ENCODE measurements around the gene SLC2A2. TPM values are rescaled to one million over a fixed set of nuclear protein-coding genes. Genes with fewer than 3 reads are reported as not detected.

The SLC2A2 gene
- total and polyA plus RNA-seq, 2 donors = 0.05 TPM; not detected in 1

- H3K36me3 ChIP-seq (ENCODE audit: control insufficient read depth in 2 of 2, insufficient read depth in 2 of 2, low read length in 1 of 2) = no peaks in the 10 kb centered on the region
- H3K4me3 ChIP-seq (ENCODE audit: low read length in 2 of 2) = no peak overlapping the region
- H3K27me3 ChIP-seq (ENCODE audit: control insufficient read depth in 2 of 2, insufficient read depth in 1 of 2, low read length in 1 of 2) = no peaks in the 10 kb centered on the region
- no peak overlapping the region for H3K27ac ChIP-seq (ENCODE audit: low read depth in 1 of 2, low read length in 1 of 2)
- DNase-seq (ENCODE audit: low read depth in 6 of 9, low spot score in 9 of 9) = no peak
- H3K9me3 ChIP-seq (ENCODE audit: control insufficient read depth in 2 of 2, insufficient read depth in 1 of 2, low read length in 1 of 2) = no peaks in the 10 kb centered on the region
- 100% methylated on average over 1 of the region's 1 CpG for WGBS
- H3K4me1 ChIP-seq (ENCODE audit: control insufficient read depth in 2 of 2, insufficient read depth in 2 of 2, low read length in 2 of 2) = no peaks in the 10 kb centered on the region
Observed at GRCh38 chr3:171058058-171058457, 31.5 kb upstream of the SLC2A2 start.

- no peak overlapping the region for H3K27ac ChIP-seq (ENCODE audit: low read depth in 1 of 2, low read length in 1 of 2)
- no peaks in the 10 kb centered on the region for H3K27me3 ChIP-seq (ENCODE audit: control insufficient read depth in 2 of 2, insufficient read depth in 1 of 2, low read length in 1 of 2)
- no peaks in the 10 kb centered on the region for H3K4me1 ChIP-seq (ENCODE audit: control insufficient read depth in 2 of 2, insufficient read depth in 2 of 2, low read length in 2 of 2)
- 37% methylated on average over 1 of the region's 1 CpG for WGBS
- H3K9me3 ChIP-seq (ENCODE audit: control insufficient read depth in 2 of 2, insufficient read depth in 1 of 2, low read length in 1 of 2) = no peaks in the 10 kb centered on the region
- H3K4me3 ChIP-seq (ENCODE audit: low read length in 2 of 2) = no peak overlapping the region
- no peaks in the 10 kb centered on the region for H3K36me3 ChIP-seq (ENCODE audit: control insufficient read depth in 2 of 2, insufficient read depth in 2 of 2, low read length in 1 of 2)
- no peak for DNase-seq (ENCODE audit: low read depth in 6 of 9, low spot score in 9 of 9)
Observed at GRCh38 chr3:171057072-171057471, 30.6 kb upstream of the SLC2A2 start.

DNA sequence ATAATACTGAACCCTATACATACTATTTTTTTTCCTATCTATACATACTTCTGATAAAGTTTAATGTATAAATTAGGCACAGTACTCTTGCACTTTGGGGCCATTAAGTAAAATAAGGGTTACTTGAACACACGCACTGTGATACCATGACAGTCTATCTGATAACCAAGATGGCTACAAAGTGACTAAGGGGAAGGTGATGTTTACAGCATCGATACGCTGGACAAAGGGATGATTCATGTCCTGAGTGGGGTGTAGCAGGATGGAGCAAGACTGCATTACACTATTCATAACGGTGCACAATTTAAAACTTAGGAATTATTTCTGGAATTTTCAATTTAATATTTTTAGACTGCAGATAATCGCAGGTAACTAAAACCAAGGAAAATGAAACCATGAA lies 30.0 kb upstream of the SLC2A2 start:
- Histone ChIP-seq H3K9me3 (ENCODE audit: control insufficient read depth in 2 of 2, insufficient read depth in 1 of 2, low read length in 1 of 2) (no peaks in the 10 kb centered on the region), H3K27ac (ENCODE audit: low read depth in 1 of 2, low read length in 1 of 2) (no peak overlapping the region), H3K4me1 (ENCODE audit: control insufficient read depth in 2 of 2, insufficient read depth in 2 of 2, low read length in 2 of 2) (no peaks in the 10 kb centered on the region), H3K4me3 (ENCODE audit: low read length in 2 of 2) (no peak overlapping the region), H3K36me3 (ENCODE audit: control insufficient read depth in 2 of 2, insufficient read depth in 2 of 2, low read length in 1 of 2) (no peaks in the 10 kb centered on the region), H3K27me3 (ENCODE audit: control insufficient read depth in 2 of 2, insufficient read depth in 1 of 2, low read length in 1 of 2) (no peaks in the 10 kb centered on the region)
- WGBS = 97% methylated on average over 5 of the region's 5 CpGs
- no peak for DNase-seq (ENCODE audit: low read depth in 6 of 9, low spot score in 9 of 9)

DNA sequence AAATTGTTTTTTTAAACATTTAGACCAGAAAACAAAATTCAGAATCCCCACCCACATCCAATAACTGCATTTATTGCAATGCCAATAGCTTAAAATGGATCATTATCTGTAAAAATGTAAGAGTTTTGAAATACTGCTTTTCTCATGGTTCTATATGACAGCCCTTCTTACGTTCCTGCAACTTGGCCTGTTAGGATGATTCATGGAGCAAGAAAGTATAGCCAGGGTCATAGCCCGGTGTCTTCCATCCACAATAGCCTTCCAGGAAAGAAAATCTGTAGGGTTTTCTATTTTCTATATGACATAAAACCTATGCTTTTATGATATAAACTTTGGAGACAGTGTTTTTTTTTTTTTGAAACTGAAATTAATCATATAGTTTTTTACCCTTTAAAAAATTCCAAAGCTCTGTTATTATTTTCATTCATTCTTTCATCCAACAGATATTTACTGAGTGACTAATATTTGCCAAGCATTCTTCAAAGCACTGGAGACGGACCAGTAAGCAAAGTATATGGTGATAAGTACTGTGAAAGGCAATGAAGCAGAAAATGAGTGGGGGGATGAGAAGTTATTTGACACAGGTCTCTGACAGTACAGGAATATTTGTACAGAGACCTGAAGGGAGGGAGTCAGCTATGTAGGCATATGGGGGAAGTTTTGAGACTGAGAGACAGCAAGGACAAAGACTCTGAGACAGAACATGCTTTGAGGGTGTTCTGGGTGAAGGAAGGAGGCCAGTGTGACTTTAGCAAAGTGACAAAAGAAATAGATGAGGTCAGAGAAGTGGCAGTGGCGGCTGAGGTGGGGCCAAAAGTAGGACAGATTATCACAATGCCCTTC lies 29.0 kb upstream of the SLC2A2 start:
- Histone ChIP-seq H3K9me3 (ENCODE audit: control insufficient read depth in 2 of 2, insufficient read depth in 1 of 2, low read length in 1 of 2) (no peaks in the 10 kb centered on the region), H3K4me3 (ENCODE audit: low read length in 2 of 2) (no peak overlapping the region), H3K36me3 (ENCODE audit: control insufficient read depth in 2 of 2, insufficient read depth in 2 of 2, low read length in 1 of 2) (no peaks in the 10 kb centered on the region), H3K4me1 (ENCODE audit: control insufficient read depth in 2 of 2, insufficient read depth in 2 of 2, low read length in 2 of 2) (no peaks in the 10 kb centered on the region), H3K27me3 (ENCODE audit: control insufficient read depth in 2 of 2, insufficient read depth in 1 of 2, low read length in 1 of 2) (no peaks in the 10 kb centered on the region), H3K27ac (ENCODE audit: low read depth in 1 of 2, low read length in 1 of 2) (no peak overlapping the region)
- 92% methylated on average over 4 of the region's 4 CpGs for WGBS
- no peak for DNase-seq (ENCODE audit: low read depth in 6 of 9, low spot score in 9 of 9)

GRCh38 chr3:171054921-171055320 lies 28.4 kb upstream of the SLC2A2 start:
- H3K4me3 ChIP-seq (ENCODE audit: low read length in 2 of 2) = no peak overlapping the region
- H3K9me3 ChIP-seq (ENCODE audit: control insufficient read depth in 2 of 2, insufficient read depth in 1 of 2, low read length in 1 of 2) = no peaks in the 10 kb centered on the region
- no peaks in the 10 kb centered on the region for H3K36me3 ChIP-seq (ENCODE audit: control insufficient read depth in 2 of 2, insufficient read depth in 2 of 2, low read length in 1 of 2)
- no peak overlapping the region for H3K27ac ChIP-seq (ENCODE audit: low read depth in 1 of 2, low read length in 1 of 2)
- H3K27me3 ChIP-seq (ENCODE audit: control insufficient read depth in 2 of 2, insufficient read depth in 1 of 2, low read length in 1 of 2) = no peaks in the 10 kb centered on the region
- H3K4me1 ChIP-seq (ENCODE audit: control insufficient read depth in 2 of 2, insufficient read depth in 2 of 2, low read length in 2 of 2) = no peaks in the 10 kb centered on the region
- DNase-seq (ENCODE audit: low read depth in 6 of 9, low spot score in 9 of 9) = no peak

GRCh38 chr3:171054231-171054630 lies 27.7 kb upstream of the SLC2A2 start:
- no peak overlapping the region for H3K4me3 ChIP-seq (ENCODE audit: low read length in 2 of 2)
- H3K4me1 ChIP-seq (ENCODE audit: control insufficient read depth in 2 of 2, insufficient read depth in 2 of 2, low read length in 2 of 2) = no peaks in the 10 kb centered on the region
- no peaks in the 10 kb centered on the region for H3K27me3 ChIP-seq (ENCODE audit: control insufficient read depth in 2 of 2, insufficient read depth in 1 of 2, low read length in 1 of 2)
- H3K9me3 ChIP-seq (ENCODE audit: control insufficient read depth in 2 of 2, insufficient read depth in 1 of 2, low read length in 1 of 2) = no peaks in the 10 kb centered on the region
- 90% methylated on average over 1 of the region's 1 CpG for WGBS
- no peaks in the 10 kb centered on the region for H3K36me3 ChIP-seq (ENCODE audit: control insufficient read depth in 2 of 2, insufficient read depth in 2 of 2, low read length in 1 of 2)
- DNase-seq (ENCODE audit: low read depth in 6 of 9, low spot score in 9 of 9) = no peak
- no peak overlapping the region for H3K27ac ChIP-seq (ENCODE audit: low read depth in 1 of 2, low read length in 1 of 2)

DNA sequence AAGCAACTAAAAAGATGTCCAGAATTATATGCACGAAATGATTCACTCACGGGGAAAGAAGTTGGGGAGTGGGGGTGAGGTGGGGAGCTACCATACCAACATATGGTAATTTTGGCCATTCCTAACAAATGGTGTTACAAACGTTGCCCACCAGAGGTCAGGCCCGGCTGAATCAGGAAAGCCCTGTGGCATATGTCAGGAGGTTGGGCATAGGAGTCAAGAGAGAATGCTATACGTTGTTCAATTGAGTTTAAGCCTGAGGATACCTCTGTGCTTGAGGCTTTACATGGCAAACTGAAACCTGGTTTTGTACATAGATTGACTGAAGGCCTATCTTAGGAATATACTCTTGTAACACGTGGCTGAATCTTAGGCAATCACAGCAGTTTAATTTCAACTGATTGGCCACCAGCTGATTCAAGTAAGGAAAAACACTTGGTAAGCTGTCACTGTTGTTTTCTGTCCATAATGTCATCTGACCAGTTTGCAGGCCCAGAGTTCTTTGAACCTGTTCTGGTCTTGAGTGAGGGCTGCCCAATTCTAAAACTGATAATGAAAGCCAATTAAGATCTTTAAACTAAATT lies 23.4 kb upstream of the SLC2A2 start:
- Histone ChIP-seq H3K4me1 (ENCODE audit: control insufficient read depth in 2 of 2, insufficient read depth in 2 of 2, low read length in 2 of 2) (no peaks in the 10 kb centered on the region), H3K9me3 (ENCODE audit: control insufficient read depth in 2 of 2, insufficient read depth in 1 of 2, low read length in 1 of 2) (no peaks in the 10 kb centered on the region), H3K27ac (ENCODE audit: low read depth in 1 of 2, low read length in 1 of 2) (no peak overlapping the region), H3K27me3 (ENCODE audit: control insufficient read depth in 2 of 2, insufficient read depth in 1 of 2, low read length in 1 of 2) (no peaks in the 10 kb centered on the region), H3K4me3 (ENCODE audit: low read length in 2 of 2) (no peak overlapping the region), H3K36me3 (ENCODE audit: control insufficient read depth in 2 of 2, insufficient read depth in 2 of 2, low read length in 1 of 2) (no peaks in the 10 kb centered on the region)
- DNase-seq (ENCODE audit: low read depth in 6 of 9, low spot score in 9 of 9) = peak in 5 of 9 donors; percentile 4 to 55 (median 15)
- WGBS = 32% methylated on average over 6 of the region's 6 CpGs

DNA sequence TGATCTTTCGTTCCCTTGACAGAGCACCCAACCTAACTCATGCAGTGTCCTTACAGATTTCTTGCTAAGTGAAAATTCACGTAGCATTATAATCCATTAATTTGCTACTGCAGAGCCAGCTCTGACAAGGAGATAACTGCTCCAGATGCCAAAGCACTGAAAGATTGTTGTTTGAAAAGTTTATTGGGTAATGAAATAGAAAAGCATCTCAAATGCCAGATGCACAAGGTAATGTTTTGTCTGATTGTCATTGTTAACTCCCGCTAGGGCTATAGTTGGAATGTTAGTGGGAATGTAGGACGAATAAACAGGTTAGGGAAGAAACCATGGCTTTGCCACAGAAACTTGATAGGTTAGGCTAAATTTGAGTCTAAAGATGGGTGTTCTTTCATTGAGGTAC lies 20.2 kb upstream of the SLC2A2 start:
- Histone ChIP-seq H3K4me1 (ENCODE audit: control insufficient read depth in 2 of 2, insufficient read depth in 2 of 2, low read length in 2 of 2) (no peaks in the 10 kb centered on the region), H3K27ac (ENCODE audit: low read depth in 1 of 2, low read length in 1 of 2) (no peak overlapping the region), H3K9me3 (ENCODE audit: control insufficient read depth in 2 of 2, insufficient read depth in 1 of 2, low read length in 1 of 2) (no peaks in the 10 kb centered on the region), H3K4me3 (ENCODE audit: low read length in 2 of 2) (no peak overlapping the region), H3K27me3 (ENCODE audit: control insufficient read depth in 2 of 2, insufficient read depth in 1 of 2, low read length in 1 of 2) (no peaks in the 10 kb centered on the region), H3K36me3 (ENCODE audit: control insufficient read depth in 2 of 2, insufficient read depth in 2 of 2, low read length in 1 of 2) (no peaks in the 10 kb centered on the region)
- WGBS = 72% methylated on average over 4 of the region's 4 CpGs
- no peak for DNase-seq (ENCODE audit: low read depth in 6 of 9, low spot score in 9 of 9)

DNA sequence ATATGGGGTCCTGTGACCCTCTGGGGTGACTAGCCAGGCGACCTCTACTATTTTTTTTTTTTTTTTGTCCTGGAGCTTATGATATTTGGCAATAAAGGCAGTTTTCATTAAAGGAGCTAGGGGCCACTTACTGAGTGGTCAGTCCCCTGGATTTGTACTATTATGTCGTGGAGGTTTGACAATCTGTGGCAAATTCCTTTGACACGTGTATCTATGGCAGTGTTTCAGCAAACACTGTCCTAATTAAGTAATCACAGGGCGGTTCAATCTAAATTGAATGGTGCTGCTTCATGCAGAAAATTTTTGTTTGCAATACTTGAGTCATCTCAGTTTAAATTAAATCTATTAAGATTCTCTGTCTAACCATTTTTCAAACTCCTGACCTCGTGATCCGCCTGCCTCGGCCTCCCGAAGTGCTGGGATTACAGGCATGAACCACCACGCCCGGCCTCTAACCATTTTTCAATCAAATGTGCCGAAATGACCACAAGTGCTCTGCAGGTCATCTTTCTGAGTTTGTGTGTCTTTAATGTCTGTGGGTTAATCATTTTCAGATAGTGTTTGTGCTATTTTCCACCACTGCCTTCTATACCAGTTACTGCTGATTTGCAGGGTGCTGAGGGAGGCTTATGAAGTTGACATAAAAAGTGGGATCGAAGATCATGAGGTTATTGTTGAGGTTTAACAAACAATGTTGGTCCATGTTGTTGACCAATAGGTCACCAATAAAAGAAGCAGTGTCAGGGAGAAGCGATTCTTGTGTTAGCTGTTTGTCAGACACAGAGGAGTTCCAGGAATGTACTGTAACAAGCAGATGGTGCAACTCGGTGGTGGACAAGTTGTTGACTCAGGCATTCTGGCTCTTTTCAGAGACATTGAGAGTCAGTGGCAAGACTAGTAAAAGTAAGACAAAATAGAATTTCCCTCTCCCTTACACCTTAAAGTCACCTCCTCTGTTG lies 18.6 kb upstream of the SLC2A2 start:
- no peaks in the 10 kb centered on the region for H3K27me3 ChIP-seq (ENCODE audit: control insufficient read depth in 2 of 2, insufficient read depth in 1 of 2, low read length in 1 of 2)
- H3K27ac ChIP-seq (ENCODE audit: low read depth in 1 of 2, low read length in 1 of 2) = no peak overlapping the region
- 96% methylated on average over 14 of the region's 14 CpGs for WGBS
- no peak for DNase-seq (ENCODE audit: low read depth in 6 of 9, low spot score in 9 of 9)
- H3K4me1 ChIP-seq (ENCODE audit: control insufficient read depth in 2 of 2, insufficient read depth in 2 of 2, low read length in 2 of 2) = no peaks in the 10 kb centered on the region
- no peaks in the 10 kb centered on the region for H3K9me3 ChIP-seq (ENCODE audit: control insufficient read depth in 2 of 2, insufficient read depth in 1 of 2, low read length in 1 of 2)
- no peaks in the 10 kb centered on the region for H3K36me3 ChIP-seq (ENCODE audit: control insufficient read depth in 2 of 2, insufficient read depth in 2 of 2, low read length in 1 of 2)
- no peak overlapping the region for H3K4me3 ChIP-seq (ENCODE audit: low read length in 2 of 2)

Measured in thymus (tissue), 11 donors.